GM21786 (cell line): ENCODE results near the gene SUFU.

Experiments
- ATAC-seq: cut with Tn5 transposase; IDR thresholded peaks from one replicate; pipeline ENCODE4 v1.9.1; 2021; ENCODE audit not compliant: unreplicated experiment

Gene SUFU

DNA sequence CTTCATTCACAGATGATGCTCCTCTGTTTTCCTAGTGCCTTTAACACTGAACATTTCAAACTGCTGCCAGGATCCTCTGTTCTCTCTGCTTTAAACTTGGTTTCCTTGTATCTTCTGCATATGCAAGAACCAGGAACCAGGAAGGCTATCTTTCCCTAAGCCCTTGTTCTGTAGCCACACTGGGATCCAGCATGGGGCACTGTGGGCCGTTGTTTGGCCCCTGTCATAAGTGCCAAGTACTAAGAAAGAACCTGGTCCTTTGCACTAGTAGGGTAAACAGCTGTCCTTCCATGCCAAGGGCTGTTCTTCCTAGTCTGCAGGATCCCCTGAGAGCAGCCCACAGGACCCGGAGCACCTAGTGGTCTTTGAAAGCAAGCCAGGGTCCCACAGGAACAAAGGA, 91.5 kb downstream of the SUFU start:
- no peak for ATAC-seq

GRCh38 chr10:102595897-102596296, 92.1 kb downstream of the SUFU start:
- ATAC-seq = no peak

- ATAC-seq = no peak
Observed at GRCh38 chr10:102596506-102596971, 92.8 kb downstream of the SUFU start.

- ATAC-seq = no peak
Observed at GRCh38 chr10:102597131-102597991, 93.6 kb downstream of the SUFU start.

DNA sequence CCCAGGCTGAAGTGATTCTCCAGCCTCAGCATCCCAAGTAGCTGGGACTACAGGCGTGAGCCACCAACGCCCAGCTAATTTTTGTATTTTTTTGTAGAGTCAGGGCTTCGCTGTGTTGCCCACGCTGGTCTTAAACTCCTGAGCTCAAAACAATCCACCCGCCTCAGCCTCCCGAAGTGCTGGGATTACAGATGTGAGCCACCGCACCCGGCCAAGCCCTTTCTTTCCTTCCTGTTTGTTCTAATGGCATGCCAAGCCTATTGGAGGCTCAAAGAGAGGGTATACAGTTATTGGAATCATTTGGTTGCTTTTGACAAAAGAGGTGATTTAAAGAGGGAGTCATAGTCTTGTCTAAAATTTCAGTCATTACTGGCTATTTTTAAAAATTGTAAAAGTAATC, 94.5 kb downstream of the SUFU start:
- no peak for ATAC-seq

DNA sequence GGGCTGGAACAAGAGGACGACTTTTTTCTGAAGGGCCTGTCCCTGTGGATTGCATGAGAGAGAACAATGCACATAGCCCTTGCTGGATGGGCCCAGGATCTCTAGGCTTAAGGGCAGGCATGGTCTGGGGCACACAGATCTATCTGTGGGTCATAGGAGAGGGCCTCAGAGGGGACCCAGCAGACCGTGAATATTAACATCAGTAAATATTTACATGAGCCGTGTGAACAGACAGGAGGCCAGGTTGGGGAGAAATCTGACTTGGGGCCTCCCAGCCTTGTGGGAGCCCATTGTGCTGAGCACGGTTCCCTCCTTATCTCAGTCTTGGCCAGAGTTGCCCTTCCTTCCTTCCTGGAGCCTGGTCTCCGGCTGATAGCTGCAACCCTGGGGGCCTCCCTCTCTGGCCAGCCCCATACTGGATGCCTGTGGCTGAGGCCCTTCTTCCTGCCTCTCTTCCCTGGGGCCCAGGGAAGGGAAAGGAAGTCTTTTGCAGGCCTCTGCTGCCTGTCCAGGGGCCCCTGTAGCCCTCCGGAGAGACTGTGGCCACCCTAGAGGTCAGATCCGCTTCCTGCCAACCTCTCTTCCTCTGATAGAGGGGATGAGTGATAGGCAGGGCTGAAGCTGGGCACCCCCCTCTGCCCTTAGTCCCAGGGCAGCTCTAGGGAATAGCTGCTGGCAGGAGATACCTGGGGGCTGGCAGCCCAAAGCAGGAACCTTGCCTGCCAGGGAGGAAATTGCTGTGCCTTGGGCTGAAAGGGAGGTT, 96.0 kb downstream of the SUFU start:
- ATAC-seq = no peak

DNA sequence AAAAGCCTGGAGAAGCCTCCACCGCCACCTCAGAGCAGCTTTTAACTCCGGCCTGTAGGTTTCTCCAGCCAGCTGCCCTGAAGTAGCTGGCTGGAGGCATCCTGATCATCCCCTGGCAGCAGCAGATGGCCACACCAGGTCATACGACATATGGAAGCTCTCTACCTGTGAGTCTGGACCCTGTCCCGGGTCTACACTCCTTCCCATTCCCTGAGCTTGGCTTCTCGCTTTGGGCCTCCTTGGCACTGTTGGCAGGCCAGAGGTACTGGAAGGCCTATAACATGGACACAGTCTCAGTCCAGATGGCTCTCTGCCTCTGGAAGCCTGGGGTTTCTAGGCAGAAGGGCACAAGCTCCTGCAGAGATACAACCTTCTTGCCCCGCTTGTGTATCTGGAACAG, 97.0 kb downstream of the SUFU start:
- ATAC-seq = no peak

DNA sequence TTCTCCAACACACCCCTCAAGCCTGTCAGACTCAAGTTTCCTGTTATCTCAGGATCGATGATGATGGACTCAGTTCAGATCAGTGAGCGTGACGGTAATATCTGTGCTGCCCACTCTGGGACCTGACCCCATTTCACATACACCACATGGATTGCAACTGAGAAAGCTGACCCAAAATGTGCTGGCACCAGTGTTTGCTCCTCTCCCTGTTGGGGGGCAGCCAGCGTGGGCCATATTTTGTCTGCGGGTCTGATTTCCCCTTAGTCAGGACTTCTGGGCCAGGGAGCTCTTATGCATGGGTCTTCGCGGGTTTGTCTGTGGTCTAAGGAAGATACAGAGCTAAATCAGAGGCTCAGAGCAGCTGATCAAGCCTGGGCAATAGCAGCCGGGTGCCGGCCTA, 97.9 kb downstream of the SUFU start:
- ATAC-seq = no peak

- ATAC-seq = no peak
Observed at GRCh38 chr10:102602272-102603045, 98.7 kb downstream of the SUFU start.

DNA sequence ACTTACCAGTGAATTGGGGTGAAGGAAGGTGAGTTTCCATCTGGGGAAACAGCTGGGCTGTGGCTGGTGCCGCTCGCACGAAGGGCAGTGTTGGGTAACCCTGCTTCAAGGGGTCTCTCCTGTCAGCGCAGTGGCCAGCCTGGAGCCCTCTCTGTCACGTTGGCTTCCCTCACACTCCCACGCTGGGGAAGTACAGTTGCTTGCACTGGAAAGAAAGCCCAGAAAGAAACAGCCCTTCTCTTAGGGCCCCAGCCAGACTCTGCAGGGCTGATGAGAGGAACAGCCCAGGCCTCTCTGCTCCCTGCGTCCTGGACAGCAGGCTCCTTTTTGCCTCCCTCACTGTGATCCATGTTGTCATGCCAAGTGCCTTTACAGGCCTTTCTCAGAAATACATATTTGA, 100.2 kb downstream of the SUFU start:
- ATAC-seq = no peak

- no peak for ATAC-seq
Observed at GRCh38 chr10:102604439-102604841, 100.7 kb downstream of the SUFU start.

DNA sequence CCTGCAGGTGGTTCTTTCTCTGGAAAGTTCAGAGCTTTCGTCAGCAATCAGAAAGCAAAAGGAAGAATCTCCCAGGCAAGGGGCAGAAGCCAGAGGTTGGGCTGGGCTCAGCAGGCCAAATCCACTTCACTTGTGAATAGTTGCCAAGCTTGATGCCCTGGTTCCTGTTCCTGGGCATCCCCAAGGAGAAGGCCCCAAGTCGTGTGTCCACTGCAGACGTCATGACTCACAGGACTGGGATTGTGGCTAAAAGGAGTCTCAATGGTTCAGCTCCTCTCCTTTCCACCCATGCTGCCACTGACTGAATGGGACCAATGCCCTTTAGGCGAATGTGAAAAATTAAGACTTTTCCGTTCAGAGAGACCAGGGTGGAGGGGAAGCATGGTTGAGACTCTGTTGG, 101.9 kb downstream of the SUFU start:
- ATAC-seq = no peak

DNA sequence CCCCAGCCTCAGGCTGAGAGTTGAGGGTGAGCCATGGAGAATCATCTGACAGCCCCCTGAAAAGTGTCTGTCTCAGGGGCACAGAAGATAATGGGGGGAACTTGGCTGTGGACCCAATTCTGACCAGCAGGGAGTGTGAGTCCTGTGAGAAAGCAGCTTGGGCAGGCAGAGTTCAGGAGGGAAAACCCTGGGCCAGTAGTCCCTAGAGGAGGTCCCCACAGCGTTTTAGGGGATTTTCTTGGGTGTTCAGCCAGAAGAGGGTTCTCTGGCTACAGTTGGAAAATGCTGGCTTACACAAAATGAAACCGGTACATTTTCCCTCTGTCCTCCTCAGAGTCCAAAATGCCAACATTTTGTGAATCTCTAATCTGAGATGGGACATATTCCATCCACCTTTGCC, 104.7 kb downstream of the SUFU start:
- ATAC-seq = no peak

GRCh38 chr10:102610441-102610887, 106.7 kb downstream of the SUFU start:
- ATAC-seq = no peak

DNA sequence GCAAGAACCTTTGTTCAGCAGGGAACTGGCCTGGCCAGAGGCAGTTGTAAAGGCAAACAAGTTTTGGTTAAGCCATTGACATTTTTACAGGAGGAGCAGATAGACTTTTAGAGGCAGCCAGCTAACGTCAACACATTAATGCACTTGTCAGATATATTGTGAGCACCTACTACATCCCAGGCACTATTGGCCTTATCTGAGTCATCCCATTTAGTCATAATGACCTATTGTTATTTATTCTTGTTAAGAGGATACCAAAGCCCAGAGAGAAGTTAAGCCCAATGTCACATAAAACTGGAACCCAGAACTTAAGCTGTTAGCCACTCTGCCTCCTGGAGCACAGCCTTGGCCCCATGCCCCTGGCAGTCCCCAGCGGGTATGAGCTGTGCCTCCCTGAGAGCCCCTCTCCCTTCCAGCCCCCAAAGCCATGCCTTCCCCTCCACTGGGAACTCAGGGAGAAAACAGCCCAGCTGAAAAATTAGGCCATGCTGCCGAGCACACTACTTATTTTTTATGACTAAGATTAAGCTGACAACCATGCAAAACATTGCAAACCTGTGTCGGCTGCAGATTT, 107.8 kb downstream of the SUFU start:
- no peak for ATAC-seq

DNA sequence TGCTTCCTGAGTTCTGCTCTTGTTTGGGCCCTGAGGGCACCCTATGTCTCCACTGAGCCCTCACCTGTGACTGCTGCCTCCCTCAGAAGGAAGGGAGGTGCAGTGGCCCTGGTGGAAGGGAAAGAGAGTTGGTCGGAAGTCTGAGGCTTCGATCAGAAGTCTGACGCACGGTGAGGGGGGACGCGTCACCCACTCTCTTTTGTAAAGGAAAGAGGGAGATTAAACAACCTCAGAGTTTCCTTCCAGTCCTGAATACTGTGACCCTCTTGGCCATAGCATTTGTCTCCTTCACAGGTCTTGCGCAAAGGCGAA, 109.1 kb downstream of the SUFU start:
- no peak for ATAC-seq

GRCh38 chr10:102613286-102613685, 109.5 kb downstream of the SUFU start:
- no peak for ATAC-seq

GRCh38 chr10:102613785-102614184, 110.0 kb downstream of the SUFU start:
- no peak for ATAC-seq

GRCh38 chr10:102614888-102615287, 111.1 kb downstream of the SUFU start:
- ATAC-seq = no peak

- ATAC-seq = no peak
Observed at GRCh38 chr10:102615361-102615760, 111.6 kb downstream of the SUFU start.

DNA sequence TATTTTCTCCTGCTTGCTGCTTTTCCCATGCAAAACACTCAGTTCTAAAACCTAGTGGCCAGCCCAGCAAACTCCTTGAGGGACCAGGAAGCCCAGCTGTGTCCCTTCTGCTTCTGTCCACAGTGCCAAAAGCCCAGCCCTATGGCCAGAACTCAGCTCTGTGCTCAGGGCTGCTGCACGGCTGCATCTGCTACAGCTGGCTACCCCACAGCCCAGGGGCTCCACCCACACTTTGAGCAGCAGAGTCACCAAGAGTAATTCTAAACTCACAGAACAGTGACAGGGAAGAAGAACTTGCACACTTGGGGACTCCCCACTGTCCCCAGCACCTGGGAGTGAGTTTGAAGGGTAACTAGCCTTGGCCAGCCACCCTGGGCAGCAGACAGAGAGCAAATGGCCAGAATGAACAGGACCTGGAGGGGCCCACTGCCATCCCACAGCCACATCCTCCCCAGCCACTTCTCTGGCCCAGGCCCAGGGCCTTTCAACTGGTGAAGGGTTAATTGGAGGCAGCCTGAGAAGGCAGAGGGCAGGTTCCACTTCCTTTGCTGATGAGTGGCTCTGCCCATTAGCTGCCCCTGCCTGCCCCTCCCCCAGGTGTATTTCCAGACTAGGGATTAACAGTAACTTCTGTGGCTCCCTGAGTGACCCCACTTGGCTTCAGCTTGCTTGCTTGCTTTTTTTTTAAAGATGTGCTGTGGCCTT, 112.4 kb downstream of the SUFU start:
- peak; percentile 88 for ATAC-seq
